HG03196 (cell line): ENCODE measurements around the gene DIAPH2.
"Not testable (repeated sequence)": the region's sequence is repeated elsewhere in the genome, so short reads cannot be mapped to it uniquely, and the experiment has no call there.

Experiments
- ATAC-seq: cut with Tn5 transposase; IDR thresholded peaks from one replicate; pipeline ENCODE4 v1.9.1; 2021; ENCODE audit not compliant: unreplicated experiment

Gene DIAPH2

DNA sequence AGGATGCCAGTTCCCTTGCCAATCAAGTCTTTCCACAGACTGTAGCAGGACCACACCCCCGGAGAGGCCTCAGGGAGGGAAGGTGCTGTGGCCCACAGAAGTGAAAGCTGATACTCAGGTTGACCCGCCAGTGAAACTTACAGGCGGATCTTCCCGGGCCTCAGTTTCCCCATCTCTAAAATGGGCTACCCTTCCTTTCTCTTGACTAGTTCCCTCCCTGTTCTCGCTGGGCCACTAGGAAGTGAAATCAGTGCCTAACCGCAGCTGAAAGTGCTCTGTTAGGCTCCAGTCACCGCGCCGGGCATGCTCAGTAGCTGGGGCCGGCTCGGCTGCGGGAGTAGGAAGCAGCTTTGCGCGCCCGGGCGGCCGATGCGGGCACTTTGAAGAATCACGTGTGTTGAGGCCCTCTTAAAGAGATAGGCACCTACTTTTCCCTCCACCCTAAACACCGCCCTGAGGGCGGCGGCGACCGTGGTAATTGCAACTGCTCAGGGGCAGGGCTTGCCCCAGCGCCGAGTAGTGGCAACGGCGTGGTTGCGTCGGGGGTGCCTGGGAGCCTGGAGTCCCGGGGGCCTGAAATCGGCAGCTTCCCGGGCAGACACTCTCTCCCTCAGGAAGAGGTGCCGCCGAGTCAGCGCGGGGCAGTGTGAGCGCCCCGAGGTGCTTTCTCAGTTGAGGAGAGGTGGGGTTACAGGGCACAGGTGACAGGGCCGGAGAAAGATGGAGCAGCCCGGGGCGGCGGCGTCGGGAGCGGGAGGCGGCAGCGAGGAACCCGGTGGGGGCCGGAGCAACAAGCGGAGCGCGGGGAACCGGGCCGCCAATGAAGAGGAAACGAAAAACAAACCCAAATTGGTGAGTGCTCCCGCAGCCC, at the start of gene DIAPH2:
Gene DIAPH2 (plus strand): TSS at position 504 of the 871 bp plus-strand sequence.
- ATAC-seq = peak; percentile 85

DNA sequence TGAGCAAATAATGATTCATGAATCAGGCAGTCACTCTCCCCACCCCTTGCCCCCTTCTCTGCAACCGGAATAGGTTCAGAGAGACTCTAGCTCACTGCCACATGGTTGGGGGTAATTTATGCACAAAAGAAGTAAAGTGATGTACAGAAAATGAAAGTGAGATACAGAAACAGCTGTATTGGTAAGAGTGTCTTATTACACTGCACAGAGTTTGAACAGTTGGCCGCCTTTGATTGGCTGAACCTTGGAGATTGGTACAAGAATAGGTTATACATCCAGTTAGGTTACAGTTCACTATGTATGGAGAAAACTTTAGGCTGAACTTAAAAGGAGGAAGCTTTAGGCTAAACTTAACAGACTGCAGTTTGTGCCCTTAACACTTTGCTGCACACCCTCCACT, 34.6 kb upstream of the DIAPH2 start:
- ATAC-seq = no peak

DNA sequence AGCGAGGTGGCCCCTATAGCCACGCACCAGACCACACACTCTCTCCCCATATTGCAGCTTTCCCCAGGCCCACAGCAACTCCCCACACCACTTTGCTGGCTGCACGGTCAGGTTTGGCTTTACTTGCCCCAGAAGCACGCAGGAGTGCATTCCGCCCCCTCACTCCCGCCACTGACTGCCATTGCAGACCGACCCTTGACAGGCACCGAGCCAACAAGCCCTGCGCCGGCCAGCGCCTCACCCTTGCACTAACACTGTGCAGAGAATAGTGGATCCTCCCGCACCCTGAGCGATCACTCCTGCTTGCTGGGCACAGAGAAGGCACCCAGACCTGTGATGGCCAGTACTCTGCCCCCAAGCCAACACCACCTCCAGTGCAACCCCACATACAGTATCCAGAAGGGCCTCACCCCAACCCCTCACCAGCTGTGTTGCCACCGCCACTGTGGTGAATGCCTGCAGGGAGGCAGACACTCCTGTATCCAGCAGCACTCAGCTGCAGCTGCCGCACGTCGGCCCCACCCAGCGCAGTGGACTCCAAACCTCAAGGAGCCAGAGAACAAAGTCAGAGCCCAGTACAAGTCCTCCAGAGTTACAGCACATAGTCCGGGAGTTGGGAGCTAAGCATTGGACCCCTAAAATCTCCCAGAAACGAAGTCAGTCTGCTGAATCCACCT, 28.6 kb upstream of the DIAPH2 start:
- no peak for ATAC-seq

DNA sequence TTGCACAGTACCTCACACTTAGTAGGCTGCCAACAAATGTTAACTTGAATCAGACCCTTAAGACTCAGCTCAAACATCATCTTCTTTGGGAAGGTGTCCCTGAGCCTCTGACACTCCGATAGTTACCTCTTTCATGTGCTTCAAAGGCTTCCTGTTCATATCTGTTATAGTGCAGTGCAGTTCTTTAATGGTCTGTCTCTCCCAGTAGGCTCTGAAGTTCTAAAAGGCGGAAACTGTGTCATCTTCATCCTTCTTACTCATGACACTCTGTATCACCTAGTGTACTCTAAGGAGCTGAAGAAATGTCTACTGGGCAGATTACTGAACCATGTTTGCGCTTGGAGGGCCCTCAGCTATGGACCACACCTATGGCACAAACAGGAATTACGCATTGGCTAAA, 2.1 kb upstream of the DIAPH2 start:
- no peak for ATAC-seq

DNA sequence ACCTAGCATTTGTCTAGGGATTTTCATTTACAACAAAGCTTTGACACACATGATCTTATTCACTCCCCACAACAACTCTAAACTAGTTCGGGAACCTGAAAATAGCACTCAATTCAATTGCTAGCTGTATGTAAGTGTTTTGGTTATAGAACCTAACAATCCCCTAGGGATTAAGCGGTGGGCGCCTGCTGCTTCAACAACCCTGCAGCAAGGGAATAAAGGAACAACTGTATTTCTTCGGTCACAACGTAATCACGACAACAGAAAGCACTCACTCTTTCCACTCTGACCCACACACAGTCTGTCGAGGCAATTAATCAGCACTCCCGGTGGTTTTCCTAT, 674 bp upstream of the DIAPH2 start:
- no peak for ATAC-seq

DNA sequence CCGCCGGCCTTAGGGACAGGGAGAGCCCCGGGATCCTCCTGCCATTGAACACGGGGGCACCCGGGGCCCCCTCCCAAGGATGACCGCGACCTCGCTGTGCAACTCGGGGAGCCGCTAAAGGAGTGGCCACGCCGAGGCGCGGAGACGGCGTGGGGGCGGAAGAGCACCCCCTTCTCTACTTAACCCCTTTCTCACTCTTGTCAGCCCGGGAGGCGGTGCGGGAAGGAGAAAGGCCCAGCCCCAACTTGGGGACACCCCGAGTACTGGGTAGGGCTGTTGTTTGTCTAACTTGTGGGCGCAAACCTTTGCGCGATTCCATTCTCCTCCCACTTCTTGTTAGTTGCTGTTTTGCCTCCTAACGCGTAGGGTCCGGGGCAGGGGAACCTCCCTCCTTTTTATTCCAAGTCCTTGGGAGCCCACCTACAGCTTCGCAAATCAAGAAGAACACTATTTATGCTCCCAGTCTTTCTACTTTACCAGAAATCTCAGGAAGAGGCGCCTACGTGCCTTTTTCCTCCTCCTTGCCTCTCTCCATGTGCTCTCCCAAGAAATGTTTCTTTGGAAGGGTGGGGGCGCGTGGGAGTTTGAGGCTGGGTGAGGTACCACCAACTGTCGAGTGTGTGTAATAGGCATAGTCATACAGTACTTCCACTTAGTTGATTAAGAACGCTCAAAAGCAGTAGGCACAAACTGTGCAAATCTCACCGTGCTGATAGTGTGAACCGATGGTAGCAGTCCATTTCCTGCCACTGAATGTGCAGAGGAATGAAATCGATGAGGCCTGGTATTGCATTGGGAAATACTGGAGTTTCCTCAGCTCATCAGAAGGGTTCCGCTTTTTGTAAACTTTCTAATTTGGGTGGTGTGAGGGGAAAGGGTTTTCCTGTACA, 813 bp downstream of the DIAPH2 start:
- ATAC-seq = peak; percentile 40

DNA sequence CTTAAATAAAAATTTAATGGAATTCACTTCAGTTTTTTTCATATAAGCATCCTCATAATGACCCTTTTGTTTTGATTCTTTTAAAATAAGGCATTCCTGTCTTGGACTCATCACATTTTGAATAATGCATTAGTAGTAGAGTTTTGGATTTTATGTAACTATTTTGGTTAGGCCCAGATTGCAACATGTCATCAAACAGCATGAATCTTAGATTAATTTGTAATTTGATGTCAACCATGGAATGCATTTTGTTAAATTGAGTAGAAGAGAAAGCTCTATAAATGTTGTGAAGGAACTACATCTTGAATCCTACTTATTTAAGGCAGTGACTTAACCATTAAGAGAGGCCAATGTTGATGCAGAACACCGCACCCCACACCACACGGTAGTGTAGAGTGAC, 3.1 kb downstream of the DIAPH2 start:
- no peak for ATAC-seq

DNA sequence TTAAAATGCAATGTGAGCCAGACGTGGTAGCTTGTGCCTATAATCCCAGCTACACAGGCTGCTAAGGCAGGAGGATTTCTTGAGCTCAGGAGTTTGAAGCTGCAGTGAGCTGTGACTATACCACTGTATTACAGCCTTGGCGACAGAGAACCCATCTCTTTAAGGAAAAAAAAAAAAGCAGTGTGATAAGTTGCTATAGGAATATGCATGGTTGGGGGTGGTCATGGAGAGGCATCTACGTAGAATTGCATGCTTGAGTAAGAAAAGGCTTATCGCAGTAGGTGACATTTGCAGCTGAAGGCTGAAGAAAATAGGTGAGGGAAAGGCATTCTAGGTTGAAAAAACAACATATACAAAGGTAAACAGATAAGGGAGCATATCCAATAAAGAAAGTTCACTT, 4.1 kb downstream of the DIAPH2 start:
- no peak for ATAC-seq

DNA sequence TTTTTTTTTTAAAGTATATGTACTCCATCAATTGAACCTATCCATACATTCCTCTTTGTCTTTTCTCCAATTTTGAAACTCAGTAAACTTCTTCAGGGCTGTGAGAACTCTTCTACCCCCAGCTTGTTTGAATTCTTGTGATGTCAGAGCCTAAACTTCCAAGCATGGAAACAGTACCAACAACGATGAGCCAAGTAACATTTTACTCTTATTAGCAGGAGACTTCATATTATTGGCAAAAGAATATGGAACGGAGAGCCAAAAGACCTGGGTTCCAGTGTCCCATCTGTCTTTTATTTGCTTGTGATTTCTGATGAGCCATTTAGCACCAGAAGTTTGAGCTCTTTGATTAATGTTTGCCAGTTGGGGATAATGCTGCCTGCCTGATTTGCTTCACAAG, 5.3 kb downstream of the DIAPH2 start:
- no peak for ATAC-seq

DNA sequence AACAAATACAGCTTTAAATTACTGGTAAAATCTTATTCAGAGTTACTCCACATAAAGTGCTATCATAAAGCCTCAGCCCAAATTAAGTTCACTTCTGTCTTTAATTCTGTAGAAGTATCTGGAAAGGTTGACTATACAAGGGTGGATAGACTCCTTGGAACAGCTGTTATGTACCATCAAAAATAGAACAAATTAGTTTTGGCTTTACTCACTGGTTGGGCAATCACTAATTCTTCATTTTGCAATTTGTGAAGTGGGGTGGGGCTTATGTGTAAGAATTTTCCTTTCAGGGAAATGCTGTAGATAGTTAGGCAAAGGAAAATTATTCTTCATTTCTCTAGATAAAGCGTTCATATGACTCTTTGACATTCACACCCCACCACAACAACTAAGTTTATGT, 7.8 kb downstream of the DIAPH2 start:
- ATAC-seq = no peak

DNA sequence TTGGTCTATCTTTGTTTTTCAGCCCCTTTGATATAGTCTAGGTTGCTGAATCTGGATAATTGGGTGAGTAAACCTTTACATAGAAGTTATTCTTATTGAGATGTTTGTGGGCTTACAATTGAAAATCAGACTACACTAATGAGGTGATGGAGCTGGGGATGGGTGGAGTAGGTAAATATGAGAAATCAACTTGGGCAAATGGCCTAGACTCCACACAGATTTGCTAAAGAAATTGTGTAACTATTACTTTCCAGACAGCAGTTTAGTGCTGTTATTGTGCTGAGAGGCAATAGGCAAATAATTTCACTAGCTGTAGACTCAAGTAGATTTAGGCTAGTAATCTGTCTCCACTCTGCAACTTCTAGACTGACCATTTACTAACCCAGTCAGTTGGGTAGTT, 8.2 kb downstream of the DIAPH2 start:
- ATAC-seq = no peak

DNA sequence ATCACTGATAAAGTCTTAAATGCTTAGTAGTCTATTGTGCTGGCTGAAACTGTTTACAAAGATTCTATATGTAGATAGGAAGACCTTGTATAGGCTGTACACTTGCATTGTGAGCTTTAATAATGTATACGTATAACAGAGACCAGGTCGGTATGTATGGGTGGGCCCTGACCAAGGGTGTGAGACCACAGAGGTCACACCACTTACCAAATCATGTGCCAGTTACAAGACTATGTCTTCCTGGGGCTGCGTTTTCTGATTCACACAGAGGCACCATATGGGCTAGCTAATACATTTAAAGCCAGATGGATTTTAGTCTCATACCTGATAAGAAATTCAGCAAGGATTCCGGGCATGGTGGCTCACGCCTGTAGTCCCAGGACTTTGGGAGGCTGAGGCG, 8.8 kb downstream of the DIAPH2 start:
- ATAC-seq = no peak

DNA sequence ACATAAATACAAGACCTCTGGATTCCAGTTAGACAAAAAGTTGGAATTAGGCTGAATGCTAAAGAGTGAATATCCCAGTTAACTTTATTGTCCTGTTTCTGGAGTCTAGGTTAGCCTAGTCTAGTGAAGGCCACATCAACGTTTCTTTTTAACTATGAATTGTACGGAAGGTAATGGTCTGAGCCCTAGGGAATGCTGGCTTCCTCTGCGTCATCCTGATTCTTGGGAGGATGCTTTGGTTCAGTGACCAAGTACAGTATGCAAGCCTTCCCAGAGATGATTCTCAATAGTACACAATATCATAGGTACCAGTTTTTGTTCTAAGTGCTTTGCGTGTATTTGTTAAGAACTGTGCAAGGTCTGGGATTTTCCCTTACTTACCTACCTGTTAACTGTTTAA, 11.8 kb downstream of the DIAPH2 start:
- ATAC-seq = no peak

DNA sequence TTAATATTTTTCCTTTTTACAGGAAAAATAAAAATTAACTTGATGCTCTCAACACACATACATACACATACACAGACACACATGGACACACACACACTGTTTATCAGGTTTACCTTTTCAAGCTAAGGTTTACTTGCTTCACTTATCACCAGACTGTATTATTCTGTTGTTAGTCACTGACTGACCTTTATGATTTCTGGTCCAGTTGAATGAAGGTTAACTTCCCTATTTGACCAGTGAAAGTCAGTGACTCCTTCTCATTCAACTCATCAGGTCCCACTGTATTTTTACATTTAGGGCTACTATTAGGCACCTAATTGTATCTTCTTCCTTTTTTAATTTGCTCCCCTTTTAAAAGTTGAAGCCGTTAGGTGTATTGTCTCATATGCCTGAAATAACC, 16.0 kb downstream of the DIAPH2 start:
- ATAC-seq = no peak

DNA sequence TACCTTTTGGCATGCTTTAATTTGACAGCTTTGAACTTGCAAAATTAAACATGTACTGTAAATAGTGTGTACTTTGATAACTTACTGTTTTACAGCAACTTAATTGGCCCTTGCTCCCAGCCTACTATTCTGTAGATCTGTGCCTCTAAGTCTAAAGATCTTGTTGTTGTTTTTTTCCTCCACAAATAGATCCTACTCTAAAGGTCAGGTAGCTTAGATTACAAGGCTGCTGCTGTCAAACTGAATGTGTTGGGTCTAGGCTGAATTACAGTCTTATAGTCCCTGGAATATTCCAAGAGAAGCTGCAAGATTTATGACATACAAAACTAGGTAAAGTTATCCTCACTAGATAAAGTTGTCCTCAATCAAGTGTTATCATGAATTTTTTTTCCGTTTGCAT, 18.7 kb downstream of the DIAPH2 start:
- no peak for ATAC-seq

DNA sequence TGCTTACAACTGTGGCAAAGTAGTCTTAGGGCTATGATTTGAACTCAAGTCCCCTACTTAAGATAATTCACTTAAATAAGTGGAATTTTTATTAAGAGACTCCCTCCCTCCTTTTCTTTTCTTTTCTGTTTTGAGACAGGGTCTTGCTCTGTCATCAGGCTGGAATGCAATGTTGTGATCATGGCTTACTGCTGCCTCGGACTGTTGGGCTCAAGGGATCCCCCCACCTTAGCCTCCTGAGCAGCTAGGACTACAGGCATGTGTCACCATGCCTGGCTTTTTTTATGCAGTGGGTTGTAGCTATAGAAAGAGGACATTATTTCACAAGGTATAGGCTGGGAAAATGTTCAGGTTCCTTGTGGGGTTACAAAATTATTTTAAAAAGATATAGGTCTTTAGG, 19.2 kb downstream of the DIAPH2 start:
- no peak for ATAC-seq

DNA sequence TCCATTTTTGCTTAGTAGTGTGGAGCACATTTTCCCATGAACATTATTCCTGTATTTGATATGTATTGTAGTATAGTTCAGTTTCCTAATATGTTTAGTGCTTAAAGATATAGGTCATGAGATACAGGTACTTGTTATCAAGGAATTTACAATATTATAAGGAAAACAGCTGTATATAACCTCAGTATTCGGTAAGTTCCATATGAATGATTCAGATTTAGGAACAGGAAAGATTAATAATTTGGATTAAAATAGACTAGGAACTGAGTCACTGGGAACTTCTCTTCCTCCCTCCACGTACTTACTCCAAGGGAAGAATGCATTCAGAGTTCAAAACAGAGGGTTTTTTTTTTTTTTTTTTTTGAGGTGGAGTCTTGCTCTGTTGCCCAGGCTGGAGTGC, 20.0 kb downstream of the DIAPH2 start:
- no peak for ATAC-seq

DNA sequence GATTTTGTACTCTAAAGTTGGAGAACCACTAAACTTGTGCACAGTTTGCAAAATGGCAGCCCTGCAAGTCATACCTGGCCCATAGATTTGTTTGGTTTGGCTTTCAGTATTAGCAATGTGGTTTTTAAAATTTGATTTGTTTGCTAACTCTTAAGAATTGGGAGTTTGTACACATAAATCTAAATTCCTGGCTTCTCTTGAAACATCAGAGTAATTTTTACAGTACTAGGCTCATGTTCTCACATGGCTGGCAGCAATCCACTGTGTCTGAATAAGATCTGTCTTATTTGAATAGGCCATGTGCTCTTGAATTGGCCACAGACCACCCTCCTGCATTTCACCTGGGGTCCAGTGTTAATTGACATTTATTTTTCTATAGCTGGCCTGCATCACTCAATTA, 21.3 kb downstream of the DIAPH2 start:
- ATAC-seq = no peak

DNA sequence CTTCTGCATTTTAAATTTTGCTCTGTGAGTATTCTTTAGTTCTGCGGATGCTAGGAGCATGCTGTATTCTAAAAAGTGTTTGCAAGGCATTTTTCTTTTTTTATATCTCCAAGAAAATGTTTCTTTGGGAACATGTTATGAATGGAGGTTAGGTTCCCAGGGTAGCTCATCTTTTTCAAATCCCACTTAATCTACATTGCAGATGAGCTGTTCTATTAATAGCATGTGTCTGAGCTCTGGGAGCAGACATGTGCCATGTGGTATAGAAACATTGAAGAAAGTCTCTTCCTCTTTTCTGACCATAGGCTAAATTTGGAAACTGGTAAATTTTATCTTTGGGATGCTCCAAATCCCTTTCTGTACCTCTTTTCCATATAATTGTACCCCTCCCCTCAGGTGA, 23.2 kb downstream of the DIAPH2 start:
- no peak for ATAC-seq

DNA sequence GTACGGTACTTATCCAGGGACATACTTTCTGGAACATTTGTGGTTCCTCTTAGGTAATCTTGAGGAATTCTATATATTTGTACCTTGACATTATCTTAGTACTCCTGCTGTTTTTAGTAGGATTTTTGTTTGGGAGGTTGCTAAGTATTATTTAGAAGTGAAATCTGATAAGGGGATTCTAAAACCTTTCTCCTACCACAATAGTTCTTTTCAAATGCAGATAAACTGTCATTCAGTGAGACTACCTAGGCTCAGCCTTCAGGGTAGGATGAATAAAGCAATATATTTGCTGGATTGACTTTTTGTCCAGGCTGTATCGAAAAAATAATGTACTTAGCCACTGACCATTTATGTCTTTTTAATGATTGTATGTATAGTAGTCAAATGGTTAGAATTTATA, 25.4 kb downstream of the DIAPH2 start:
- no peak for ATAC-seq

DNA sequence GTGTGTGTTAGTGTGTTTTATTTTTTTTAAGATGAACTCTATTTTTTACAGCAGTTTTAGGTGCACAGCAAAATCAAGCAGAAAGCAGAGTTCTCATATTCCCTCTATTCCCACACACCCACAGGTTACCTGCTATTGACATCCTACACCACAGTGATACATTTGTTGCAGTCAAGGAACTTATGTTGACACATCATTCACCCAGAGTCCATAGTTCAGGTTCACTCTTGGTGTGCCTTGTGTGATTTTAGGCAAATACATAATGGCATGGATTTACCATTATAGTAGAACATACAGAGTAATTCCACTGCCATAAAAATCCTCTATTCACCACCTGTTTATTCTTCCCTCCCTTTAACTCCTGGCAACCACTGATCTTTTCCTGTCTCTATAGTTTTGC, 28.7 kb downstream of the DIAPH2 start:
- no peak for ATAC-seq

DNA sequence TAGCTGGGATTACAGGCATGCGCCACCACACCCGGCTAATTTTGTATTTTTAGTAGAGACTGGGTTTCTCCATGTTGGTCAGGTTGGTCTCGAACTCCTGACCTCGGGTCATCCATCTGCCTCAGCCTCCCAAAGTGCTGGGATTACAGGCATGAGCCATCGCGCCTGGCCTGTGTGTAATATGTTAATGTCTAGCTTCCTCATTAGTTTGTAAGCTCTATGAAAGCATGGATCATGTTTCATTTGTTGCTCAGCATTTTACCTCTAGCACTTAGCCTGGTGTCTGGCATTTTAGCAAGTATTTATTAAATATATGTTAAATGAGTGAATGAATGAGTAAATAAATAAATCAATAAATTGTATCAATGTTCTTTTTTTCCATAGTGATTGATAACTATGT, 29.8 kb downstream of the DIAPH2 start:
- not testable (repeated sequence) for ATAC-seq
